Measurements from ENCODE around the gene ANKRD9.
"Not testable (repeated sequence)": the region's sequence is repeated elsewhere in the genome, so short reads cannot be mapped to it uniquely, and the experiment has no call there.

The ANKRD9 gene

GRCh38 chr14:102544046-102544746 is 34.6 kb upstream of the ANKRD9 start:
- H4K20me1 ChIP-seq (ENCODE audit: insufficient read depth, low read length) = no peaks in the 10 kb centered on the region
- no peaks in the 10 kb centered on the region for H3K9me3 ChIP-seq (ENCODE audit: low read length)
- peak overlapping the region; percentile 19 for H3K4me3 ChIP-seq (ENCODE audit: low read depth, low read length, poor library complexity, severe bottlenecking)
- H3F3A ChIP-seq (ENCODE audit: insufficient read depth, low read length) = no peaks in the 10 kb centered on the region
- peaks cover 20% of the 10 kb centered on the region for H3K4me1 ChIP-seq (ENCODE audit: insufficient read depth, low read length, severe bottlenecking)
- H3K27me3 ChIP-seq (ENCODE audit: insufficient read depth, low read length) = no peaks in the 10 kb centered on the region
- TF ChIP-seq EZH2 (IDR thresholded peaks at IDR 0.05; ENCODE audit: borderline replicate concordance, low read length) = no peak
- TF ChIP-seq, protein P1, sequence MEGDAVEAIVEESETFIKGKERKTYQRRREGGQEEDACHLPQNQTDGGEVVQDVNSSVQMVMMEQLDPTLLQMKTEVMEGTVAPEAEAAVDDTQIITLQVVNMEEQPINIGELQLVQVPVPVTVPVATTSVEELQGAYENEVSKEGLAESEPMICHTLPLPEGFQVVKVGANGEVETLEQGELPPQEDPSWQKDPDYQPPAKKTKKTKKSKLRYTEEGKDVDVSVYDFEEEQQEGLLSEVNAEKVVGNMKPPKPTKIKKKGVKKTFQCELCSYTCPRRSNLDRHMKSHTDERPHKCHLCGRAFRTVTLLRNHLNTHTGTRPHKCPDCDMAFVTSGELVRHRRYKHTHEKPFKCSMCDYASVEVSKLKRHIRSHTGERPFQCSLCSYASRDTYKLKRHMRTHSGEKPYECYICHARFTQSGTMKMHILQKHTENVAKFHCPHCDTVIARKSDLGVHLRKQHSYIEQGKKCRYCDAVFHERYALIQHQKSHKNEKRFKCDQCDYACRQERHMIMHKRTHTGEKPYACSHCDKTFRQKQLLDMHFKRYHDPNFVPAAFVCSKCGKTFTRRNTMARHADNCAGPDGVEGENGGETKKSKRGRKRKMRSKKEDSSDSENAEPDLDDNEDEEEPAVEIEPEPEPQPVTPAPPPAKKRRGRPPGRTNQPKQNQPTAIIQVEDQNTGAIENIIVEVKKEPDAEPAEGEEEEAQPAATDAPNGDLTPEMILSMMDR (IDR thresholded peaks at IDR 0.05; ENCODE audit: low read length) = no peak
- no peaks in the 10 kb centered on the region for H3K79me2 ChIP-seq (ENCODE audit: insufficient read depth, low read length)
- no peak overlapping the region for H3K9ac ChIP-seq (ENCODE audit: low read length)
- no peak overlapping the region for H3K27ac ChIP-seq (ENCODE audit: low read depth, low read length, poor library complexity, severe bottlenecking)
- H3K36me3 ChIP-seq (ENCODE audit: insufficient read depth, low read length) = no peaks in the 10 kb centered on the region
- H3K9me2 ChIP-seq (ENCODE audit: low read depth, low read length) = no peaks in the 10 kb centered on the region
- no peak overlapping the region for H2AFZ ChIP-seq (ENCODE audit: low read length)
- peak overlapping the region; percentile 46; the same call in 1 of the 2 replicates for H3K4me2 ChIP-seq (ENCODE audit: low read length)

- no peak overlapping the region for H3K4me2 ChIP-seq (ENCODE audit: low read length)
- H3K36me3 ChIP-seq (ENCODE audit: insufficient read depth, low read length) = no peaks in the 10 kb centered on the region
- no peak overlapping the region for H3K27ac ChIP-seq (ENCODE audit: low read depth, low read length, poor library complexity, severe bottlenecking)
- no peaks in the 10 kb centered on the region for H3K79me2 ChIP-seq (ENCODE audit: insufficient read depth, low read length)
- no peak overlapping the region for H3K9ac ChIP-seq (ENCODE audit: low read length)
- no peaks in the 10 kb centered on the region for H3K27me3 ChIP-seq (ENCODE audit: insufficient read depth, low read length)
- no peak overlapping the region for H2AFZ ChIP-seq (ENCODE audit: low read length)
- no peaks in the 10 kb centered on the region for H4K20me1 ChIP-seq (ENCODE audit: insufficient read depth, low read length)
- TF ChIP-seq, protein P1 (IDR thresholded peaks at IDR 0.05; ENCODE audit: low read length) = no peak
- TF ChIP-seq EZH2 (IDR thresholded peaks at IDR 0.05; ENCODE audit: borderline replicate concordance, low read length) = no peak
- no peaks in the 10 kb centered on the region for H3K9me2 ChIP-seq (ENCODE audit: low read depth, low read length)
- no peaks in the 10 kb centered on the region for H3F3A ChIP-seq (ENCODE audit: insufficient read depth, low read length)
- H3K4me3 ChIP-seq (ENCODE audit: low read depth, low read length, poor library complexity, severe bottlenecking) = no peak overlapping the region
- no peaks in the 10 kb centered on the region for H3K9me3 ChIP-seq (ENCODE audit: low read length)
- H3K4me1 ChIP-seq (ENCODE audit: insufficient read depth, low read length, severe bottlenecking) = peaks cover 20% of the 10 kb centered on the region
These were observed 32.2 kb upstream of the ANKRD9 start for GRCh38 chr14:102541771-102542170.

DNA sequence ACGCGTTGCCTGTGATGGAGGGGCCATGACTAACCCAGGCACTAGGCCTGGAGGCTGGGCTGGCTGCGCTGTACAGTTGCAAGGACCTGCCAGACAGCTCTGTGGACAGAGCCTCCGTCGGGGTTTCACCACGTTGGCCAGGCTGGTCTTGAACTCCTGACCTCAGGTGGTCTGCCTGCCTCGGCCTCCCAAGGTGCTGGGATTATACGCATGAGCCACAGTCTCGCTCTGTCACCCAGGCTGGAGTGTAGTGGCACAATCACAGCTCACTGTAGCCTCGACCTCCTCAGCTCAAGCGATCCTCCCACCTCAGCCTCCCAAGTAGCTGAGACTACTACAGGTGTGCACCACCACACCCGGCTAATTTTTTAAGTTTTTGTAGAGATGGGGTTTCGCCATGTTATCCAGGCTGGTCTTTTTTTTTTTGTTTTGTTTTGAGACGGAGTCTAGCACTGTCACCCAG is 31.5 kb upstream of the ANKRD9 start:
- not testable (repeated sequence) for H3K27ac ChIP-seq (ENCODE audit: low read depth, low read length, poor library complexity, severe bottlenecking); H3K79me2 ChIP-seq (ENCODE audit: insufficient read depth, low read length); H3K9ac ChIP-seq (ENCODE audit: low read length); H4K20me1 ChIP-seq (ENCODE audit: insufficient read depth, low read length); H3K9me3 ChIP-seq (ENCODE audit: low read length); H3K9me2 ChIP-seq (ENCODE audit: low read depth, low read length); H3K4me3 ChIP-seq (ENCODE audit: low read depth, low read length, poor library complexity, severe bottlenecking); H3K4me2 ChIP-seq (ENCODE audit: low read length); H3K36me3 ChIP-seq (ENCODE audit: insufficient read depth, low read length); H2AFZ ChIP-seq (ENCODE audit: low read length); H3F3A ChIP-seq (ENCODE audit: insufficient read depth, low read length); H3K27me3 ChIP-seq (ENCODE audit: insufficient read depth, low read length)
- peaks cover 20% of the 10 kb centered on the region for H3K4me1 ChIP-seq (ENCODE audit: insufficient read depth, low read length, severe bottlenecking)

Data from OCI-LY1 (cell line).